Mesenchymal stem cell (in vitro differentiated cells and primary cell): ENCODE results near the gene CST1. TPM values are rescaled to one million over a fixed set of nuclear protein-coding genes. Genes with fewer than 3 reads are reported as not detected.
"Not testable (repeated sequence)": the region's sequence is repeated elsewhere in the genome, so short reads cannot be mapped to it uniquely, and the experiment has no call there.

Source experiments
- DNase-seq: peaks from one replicate; pipeline ENCODE4 v3.0.0-alpha.2; 2013
- H2AFZ ChIP-seq: one replicate; pipeline ENCODE4 v1.6.1; 2013; ENCODE audit warnings: low read depth, mild to moderate bottlenecking, control low read depth, inconsistent platforms, low read length, moderate library complexity
- H2AK5ac ChIP-seq: 2 replicates; pipeline ENCODE4 v1.6.1; 2013; ENCODE audit warnings: low read length, moderate library complexity, mild to moderate bottlenecking, inconsistent platforms; ENCODE audit not compliant: severe bottlenecking
- H2BK120ac ChIP-seq: one replicate; pipeline ENCODE4 v1.6.1; 2013; ENCODE audit warnings: low read depth, mild to moderate bottlenecking, inconsistent platforms, low read length, moderate library complexity
- H2BK12ac ChIP-seq, 2 experiments: one replicate each; pipeline ENCODE4 v1.6.1; 2013; ENCODE audit warnings: inconsistent platforms in 2 of 2, low read length in 2 of 2, mild to moderate bottlenecking in 2 of 2, moderate library complexity in 2 of 2, control low read depth in 1 of 2
- H2BK15ac ChIP-seq: one replicate; pipeline ENCODE4 v1.6.1; 2013; ENCODE audit warnings: mild to moderate bottlenecking, low read depth, inconsistent platforms; ENCODE audit not compliant: poor library complexity, severe bottlenecking
- H2BK5ac ChIP-seq: 2 replicates; pipeline ENCODE4 v1.6.1; 2013; ENCODE audit warnings: low read depth, mild to moderate bottlenecking, low read length, control low read depth, inconsistent platforms; ENCODE audit not compliant: poor library complexity, severe bottlenecking
- H3K14ac ChIP-seq, 2 experiments: one replicate each; pipeline ENCODE4 v1.6.1; 2013; ENCODE audit warnings: inconsistent platforms in 2 of 2, low read length in 2 of 2, control low read depth in 1 of 2, mild to moderate bottlenecking in 1 of 2, moderate library complexity in 1 of 2
- H3K18ac ChIP-seq, 2 experiments: one replicate each; pipeline ENCODE4 v1.6.1; 2013; ENCODE audit warnings: inconsistent platforms in 2 of 2, low read length in 2 of 2, control low read depth in 1 of 2, low read depth in 1 of 2, mild to moderate bottlenecking in 1 of 2
- H3K23ac ChIP-seq, 2 experiments: one replicate each; pipeline ENCODE4 v1.6.1; 2013; ENCODE audit warnings: inconsistent platforms in 2 of 2, low read length in 2 of 2, mild to moderate bottlenecking in 2 of 2, moderate library complexity in 2 of 2, control low read depth in 1 of 2
- H3K27ac ChIP-seq: 2 replicates; pipeline ENCODE4 v1.5.1; 2013; ENCODE audit warnings: mild to moderate bottlenecking, moderate library complexity, low read length, control low read depth, inconsistent platforms; ENCODE audit not compliant: poor library complexity, severe bottlenecking
- H3K27me3 ChIP-seq, 2 experiments: 2 replicates each; pipeline versions ENCODE4 v1.6.1 to v1.7.0; 2013; ENCODE audit warnings: low read length in 2 of 2, mild to moderate bottlenecking in 2 of 2, moderate library complexity in 2 of 2, control low read depth in 1 of 2, inconsistent platforms in 1 of 2; ENCODE audit not compliant: control insufficient read depth in 1 of 2, insufficient read depth in 1 of 2
- H3K36me3 ChIP-seq, 2 experiments: 2 replicates each; pipeline versions ENCODE4 v1.6.1 to v1.7.0; 2013; ENCODE audit warnings: low read length in 2 of 2, control low read depth in 1 of 2, inconsistent platforms in 1 of 2, low read depth in 1 of 2, mild to moderate bottlenecking in 1 of 2; ENCODE audit not compliant: insufficient read depth in 2 of 2, control insufficient read depth in 1 of 2
- H3K4ac ChIP-seq, 2 experiments: one replicate each; pipeline ENCODE4 v1.6.1; 2013; ENCODE audit warnings: inconsistent platforms in 2 of 2, low read length in 2 of 2, mild to moderate bottlenecking in 2 of 2, moderate library complexity in 2 of 2, control low read depth in 1 of 2, low read depth in 1 of 2
- H3K4me1 ChIP-seq: 2 replicates; pipeline ENCODE4 v1.6.1; 2013; ENCODE audit warnings: low read depth, low read length, control low read depth; ENCODE audit not compliant: control insufficient read depth, insufficient read depth
- H3K4me2 ChIP-seq: 2 replicates; pipeline ENCODE4 v1.6.1; 2013; ENCODE audit warnings: low read length, mild to moderate bottlenecking, inconsistent platforms; ENCODE audit not compliant: poor library complexity, severe bottlenecking
- H3K4me3 ChIP-seq, 2 experiments: 2 replicates each; pipeline versions ENCODE4 v1.5.1 to v1.7.0; 2013; ENCODE audit warnings: low read length in 2 of 2, mild to moderate bottlenecking in 2 of 2, control low read depth in 1 of 2, low read depth in 1 of 2; ENCODE audit not compliant: insufficient read depth in 1 of 2
- H3K79me1 ChIP-seq: replicated peaks from 2 replicates; pipeline ENCODE4 v1.6.1; 2013; ENCODE audit warnings: mild to moderate bottlenecking, control low read depth, low read length, inconsistent platforms; ENCODE audit not compliant: poor library complexity, severe bottlenecking
- H3K9ac ChIP-seq: 2 replicates; pipeline ENCODE4 v1.7.0; 2013; ENCODE audit warnings: mild to moderate bottlenecking, low read length, moderate library complexity
- H3K9me3 ChIP-seq: 2 replicates; pipeline ENCODE4 v1.7.0; 2013; ENCODE audit warnings: mild to moderate bottlenecking, low read length; ENCODE audit not compliant: control insufficient read depth
- H4K8ac ChIP-seq: one replicate; pipeline ENCODE4 v1.6.1; 2013; ENCODE audit warnings: inconsistent platforms, mild to moderate bottlenecking, low read length, moderate library complexity
- H4K91ac ChIP-seq: one replicate; pipeline ENCODE4 v1.6.1; 2013; ENCODE audit warnings: mild to moderate bottlenecking, low read length, inconsistent platforms
- WGBS: methylation state at CpG from one replicate; pipeline ENCODE4 v1.1.7; 2013; ENCODE audit warnings: mixed read lengths; 5-methylcytosine and 5-hydroxymethylcytosine counted together
- polyA plus RNA-seq, 2 experiments: library from polyadenylated mRNA; stranded (reverse); fragments of 200-250 nt; gene quantifications; one replicate each; pipeline ENCODE4 v1.2.3, GENCODE V29; 2013

The CST1 gene, protein sequence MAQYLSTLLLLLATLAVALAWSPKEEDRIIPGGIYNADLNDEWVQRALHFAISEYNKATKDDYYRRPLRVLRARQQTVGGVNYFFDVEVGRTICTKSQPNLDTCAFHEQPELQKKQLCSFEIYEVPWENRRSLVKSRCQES
- polyA plus RNA-seq (2013, experiment 1 of 2): 0.29 TPM
- polyA plus RNA-seq (2013, experiment 2 of 2): 0.34 TPM

DNA sequence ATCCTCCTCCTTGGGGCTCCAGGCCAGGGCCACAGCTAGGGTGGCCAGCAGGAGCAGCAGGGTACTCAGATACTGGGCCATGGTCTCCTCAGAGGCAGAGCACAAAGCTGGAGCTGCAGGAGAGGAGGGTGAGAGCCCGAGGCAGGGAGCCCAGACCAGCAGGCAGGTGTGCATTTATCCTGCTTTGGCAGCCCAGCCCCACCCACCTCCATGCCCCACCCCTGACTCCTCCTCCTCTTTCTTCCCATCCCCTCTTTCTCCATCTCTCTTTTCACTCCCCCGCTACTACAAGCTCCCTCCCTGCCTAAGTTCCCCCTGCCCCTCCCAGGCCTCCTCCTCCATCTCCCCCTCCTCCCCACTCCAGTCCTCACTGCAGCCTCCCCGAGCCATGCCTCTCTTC is at the start of gene CST1:
TSS of gene CST1 (minus strand) at position 150 of the 400 bp plus-strand sequence. CDS start at position 81, 69 bp downstream.
- not testable (repeated sequence) for H3K4me2 ChIP-seq, H3K14ac ChIP-seq, H3K27me3 ChIP-seq, H2AFZ ChIP-seq, H3K9me3 ChIP-seq, H3K4me3 ChIP-seq, H3K18ac ChIP-seq, H3K23ac ChIP-seq, H2BK120ac ChIP-seq, H3K36me3 ChIP-seq, H3K27ac ChIP-seq, H3K79me1 ChIP-seq, H2BK15ac ChIP-seq, DNase-seq, H3K9ac ChIP-seq, H3K4ac ChIP-seq, H2AK5ac ChIP-seq, H2BK5ac ChIP-seq
- peaks cover 17% of the 10 kb centered on the region for H3K4me1 ChIP-seq
- peak within 1 kb of the TSS; percentile 50 for H4K91ac ChIP-seq
- H2BK12ac ChIP-seq: peak within 1 kb of the TSS in 1 of 2 experiments; percentile 25
- WGBS: 92% methylated on average over 2 of the region's 3 CpGs
- H4K8ac ChIP-seq: peak within 1 kb of the TSS; percentile 28

DNA sequence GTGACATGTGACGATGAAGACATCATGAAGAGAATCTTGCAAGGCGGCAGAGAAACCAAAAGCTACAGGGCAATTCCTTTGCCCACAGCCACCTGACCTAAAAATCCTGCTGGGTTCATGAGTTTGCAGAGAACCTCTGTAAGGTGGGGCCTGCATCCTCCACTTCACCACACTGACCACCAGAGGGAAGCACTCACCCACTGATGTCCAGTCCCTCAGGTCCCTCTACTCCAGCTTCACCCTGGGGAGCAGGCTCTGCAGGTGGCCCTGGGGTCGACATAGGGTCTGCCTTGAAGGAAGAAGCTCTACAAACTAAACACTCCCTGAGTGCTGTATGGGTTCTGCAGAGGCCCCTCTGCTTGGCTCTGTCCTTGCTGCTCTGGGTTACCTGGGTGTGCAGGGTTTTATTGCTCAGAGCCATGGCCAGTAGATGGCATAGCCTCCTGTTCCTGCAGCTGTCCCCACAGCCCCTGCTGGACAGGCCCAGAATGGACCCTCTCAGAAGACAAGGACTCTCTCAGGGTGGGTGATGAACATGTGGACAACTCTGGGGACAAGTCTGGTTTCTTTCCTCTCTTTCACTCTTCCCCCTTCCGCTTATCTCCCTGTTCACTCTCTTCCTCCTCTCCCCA is 48.6 kb upstream of the CST1 start:
- H3K27ac ChIP-seq, H3K23ac ChIP-seq, H4K8ac ChIP-seq, H4K91ac ChIP-seq, H2BK120ac ChIP-seq, H2BK15ac ChIP-seq, H2BK5ac ChIP-seq, H3K9me3 ChIP-seq, H2BK12ac ChIP-seq, H3K18ac ChIP-seq, H3K4me3 ChIP-seq, H3K4me2 ChIP-seq, H3K79me1 ChIP-seq, H3K4me1 ChIP-seq, H2AFZ ChIP-seq, H2AK5ac ChIP-seq, H3K36me3 ChIP-seq, H3K9ac ChIP-seq, H3K14ac ChIP-seq, H3K4ac ChIP-seq: not testable (repeated sequence)
- peaks cover 10 to 28% of the 10 kb centered on the region in 2 experiments for H3K27me3 ChIP-seq
- WGBS: 17% methylated on average over 2 of the region's 4 CpGs
- DNase-seq: peak; percentile 43

DNA sequence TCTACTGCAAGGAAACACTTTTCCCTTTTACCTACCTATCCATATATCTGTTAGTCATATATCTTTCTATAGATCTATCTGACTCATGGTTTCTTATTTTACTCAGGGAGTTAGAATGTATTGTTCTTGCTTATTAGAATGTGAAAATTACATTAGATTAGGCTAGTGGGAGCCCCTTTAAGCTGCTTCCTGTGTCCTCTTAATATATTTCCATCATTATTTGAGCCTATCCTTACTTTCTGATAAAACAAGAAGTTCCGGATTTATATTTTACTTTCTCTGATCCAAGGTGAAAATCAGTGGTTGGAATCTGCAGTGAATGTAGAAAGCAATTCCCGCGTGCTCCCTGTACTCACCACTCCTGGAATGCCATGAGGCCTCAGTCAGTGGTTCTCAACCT is 44.8 kb upstream of the CST1 start:
- Histone ChIP-seq H3K36me3 (no peaks in the 10 kb centered on the region), H2AFZ (no peak overlapping the region), H3K14ac (no peak overlapping the region), H2BK5ac (no peak overlapping the region), H2BK120ac (no peak overlapping the region), H3K79me1 (no peaks in the 10 kb centered on the region), H4K91ac (no peak overlapping the region), H2BK12ac (no peak overlapping the region), H3K4me2 (no peak overlapping the region), H3K27me3 (peaks cover 5 to 39% of the 10 kb centered on the region in 2 experiments), H3K23ac (no peak overlapping the region), H3K4ac (no peak overlapping the region), H4K8ac (no peak overlapping the region), H2BK15ac (no peak overlapping the region), H3K4me1 (no peaks in the 10 kb centered on the region), H3K18ac (no peak overlapping the region), H3K27ac (no peak overlapping the region), H2AK5ac (no peak overlapping the region), H3K4me3 (no peak overlapping the region), H3K9me3 (no peaks in the 10 kb centered on the region), H3K9ac (no peak overlapping the region)
- WGBS: 98% methylated on average over 3 of the region's 3 CpGs
- no peak for DNase-seq

DNA sequence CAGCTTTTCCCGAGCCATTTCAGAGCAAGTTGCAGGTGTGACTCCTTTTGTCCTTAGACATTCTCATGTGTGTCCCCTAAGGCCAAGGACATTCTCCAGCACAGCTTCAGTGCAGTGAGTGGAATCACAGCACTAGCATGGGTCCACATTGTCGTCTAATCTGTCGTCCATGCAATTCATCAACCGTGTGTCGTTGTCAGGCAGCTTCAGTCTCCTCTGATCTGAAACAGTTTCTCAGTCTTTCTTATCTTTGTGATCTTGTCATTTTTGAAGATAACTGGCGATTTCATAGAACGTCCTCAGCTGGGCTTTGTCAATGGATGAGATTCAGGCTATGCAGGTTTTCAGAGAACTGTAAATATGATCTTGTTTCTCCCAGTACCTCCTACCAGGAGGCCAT is 44.1 kb upstream of the CST1 start:
- H3K4me1 ChIP-seq: no peaks in the 10 kb centered on the region
- no peak overlapping the region for H3K18ac ChIP-seq
- H3K23ac ChIP-seq: no peak overlapping the region
- no peak overlapping the region for H2BK5ac ChIP-seq
- no peak overlapping the region for H3K14ac ChIP-seq
- H3K36me3 ChIP-seq: no peaks in the 10 kb centered on the region
- no peak overlapping the region for H3K4me3 ChIP-seq
- no peak overlapping the region for H2AFZ ChIP-seq
- H4K8ac ChIP-seq: no peak overlapping the region
- no peak overlapping the region for H2BK12ac ChIP-seq
- no peak overlapping the region for H3K4me2 ChIP-seq
- H2AK5ac ChIP-seq: no peak overlapping the region
- no peaks in the 10 kb centered on the region for H3K9me3 ChIP-seq
- H2BK15ac ChIP-seq: no peak overlapping the region
- no peaks in the 10 kb centered on the region for H3K79me1 ChIP-seq
- DNase-seq: no peak
- WGBS: 73% methylated on average over 7 of the region's 7 CpGs
- H3K4ac ChIP-seq: no peak overlapping the region
- H3K27me3 ChIP-seq: peaks cover 5 to 39% of the 10 kb centered on the region in 2 experiments
- H3K9ac ChIP-seq: no peak overlapping the region
- no peak overlapping the region for H2BK120ac ChIP-seq
- no peak overlapping the region for H3K27ac ChIP-seq
- H4K91ac ChIP-seq: no peak overlapping the region
